Keratinocyte (primary cell): ENCODE data around the gene PTPN5. TPM values are rescaled to one million over a fixed set of nuclear protein-coding genes. Genes with fewer than 3 reads are reported as not detected.

Experiments
- DNase-seq: peaks from one replicate; pipeline ENCODE4 v3.0.0-alpha.2; 2011; ENCODE audit warnings: low read depth, missing footprints, low spot score
- FAIRE-seq: peaks from 2 replicates; lab custom pipeline; 2011; peaks lifted over from hg19 to GRCh38; lab: Jason Lieb, UNC
- H2AFZ ChIP-seq: 2 replicates; pipeline ENCODE4 v1.6.0; 2012; ENCODE audit warnings: low read length, control low read depth, inconsistent platforms; ENCODE audit not compliant: control insufficient read depth
- H3K27ac ChIP-seq: 2 replicates; pipeline ENCODE4 v1.5.1; 2011; ENCODE audit warnings: low read length; ENCODE audit not compliant: control insufficient read depth, insufficient read depth
- H3K27me3 ChIP-seq: 3 replicates; pipeline ENCODE4 v1.6.0; 2011; ENCODE audit warnings: low read length; ENCODE audit not compliant: control insufficient read depth, insufficient read depth; ENCODE audit errors: extremely low read depth
- H3K36me3 ChIP-seq, 2 experiments: 2 replicates in 1 of 2; 3 replicates in 1 of 2; pipeline ENCODE4 v1.5.1; 2011; ENCODE audit warnings: low read length in 2 of 2, mild to moderate bottlenecking in 1 of 2; ENCODE audit not compliant: control insufficient read depth in 2 of 2, insufficient read depth in 2 of 2; ENCODE audit errors: extremely low read depth in 1 of 2
- H3K4me1 ChIP-seq: 3 replicates; pipeline ENCODE4 v1.5.1; 2011; ENCODE audit warnings: low read length; ENCODE audit not compliant: control insufficient read depth, insufficient read depth; ENCODE audit errors: extremely low read depth
- H3K4me2 ChIP-seq: 3 replicates; pipeline ENCODE4 v1.6.0; 2011; ENCODE audit warnings: low read depth, low read length; ENCODE audit not compliant: control insufficient read depth, insufficient read depth; ENCODE audit errors: extremely low read depth
- H3K4me3 ChIP-seq, 3 experiments: fragments of 200-600 bp in 1 of 3; sonication (generic) in 1 of 3; 2 replicates in 2 of 3; 3 replicates in 1 of 3; pipeline ENCODE4 v1.5.1; 2011 to 2016; ENCODE audit warnings: low read length in 3 of 3, mild to moderate bottlenecking in 3 of 3, control low read depth in 2 of 3, inconsistent platforms in 1 of 3, low read depth in 1 of 3, mixed read lengths in 1 of 3, mixed run types in 1 of 3, moderate library complexity in 1 of 3; ENCODE audit not compliant: control insufficient read depth in 2 of 3, insufficient read depth in 2 of 3; ENCODE audit errors: extremely low read depth in 1 of 3
- H3K79me2 ChIP-seq: 2 replicates; pipeline ENCODE4 v1.6.0; 2012; ENCODE audit warnings: low read length; ENCODE audit not compliant: control insufficient read depth, insufficient read depth
- H3K9ac ChIP-seq: 3 replicates; pipeline ENCODE4 v1.6.0; 2011; ENCODE audit warnings: low read length; ENCODE audit not compliant: control insufficient read depth, insufficient read depth; ENCODE audit errors: extremely low read depth
- H3K9me1 ChIP-seq: 3 replicates; pipeline ENCODE4 v1.6.0; 2011; ENCODE audit warnings: low read length; ENCODE audit not compliant: control insufficient read depth, insufficient read depth; ENCODE audit errors: extremely low read depth
- H3K9me3 ChIP-seq: 2 replicates; pipeline ENCODE4 v1.5.1; 2012; ENCODE audit warnings: low read depth, low read length; ENCODE audit not compliant: control insufficient read depth
- H4K20me1 ChIP-seq: 3 replicates; pipeline ENCODE4 v1.6.0; 2011; ENCODE audit warnings: low read length; ENCODE audit not compliant: control insufficient read depth, insufficient read depth; ENCODE audit errors: extremely low read depth
- CTCF ChIP-seq, 3 experiments: IDR thresholded peaks in 1 of 3; conservative IDR thresholded peaks in 1 of 3; optimal IDR thresholded peaks in 1 of 3; 2 replicates in 2 of 3; 3 replicates in 1 of 3; pipeline versions ENCODE3 to v1.5.1; 2011; ENCODE audit warnings: low read length in 3 of 3, mild to moderate bottlenecking in 3 of 3, moderate library complexity in 2 of 3, control low read depth in 1 of 3, inconsistent platforms in 1 of 3; ENCODE audit not compliant: insufficient read depth in 2 of 3; ENCODE audit errors: extremely low read depth in 1 of 3
- EZH2 ChIP-seq: IDR thresholded peaks from one replicate; pipeline ENCODE4 v1.6.1; 2012; ENCODE audit warnings: inconsistent platforms, mild to moderate bottlenecking, low read length, moderate library complexity
- dilution Hi-C: fragments of 300-500 bp; cut with MboI; formaldehyde crosslinking; loops from one replicate; pipeline ENCODE4 v1.7.0; 2020; ENCODE audit warnings: low sequenced_read_pairs; ENCODE audit not compliant: extremely low pct_ligation_motif_present
- polyA plus RNA-seq, 5 experiments: library from polyadenylated mRNA; depleted of rRNA in 3 of 5; stranded (reverse) in 3 of 5; stranded (forward) in 1 of 5; unstranded in 1 of 5; fragments of >200 nt; gene quantifications; 1 replicate in 1 of 5; 2 replicates in 3 of 5; 3 replicates in 1 of 5; pipeline versions ENCODE4 v1.2.1 to v1.2.3, GENCODE V29; 2011 to 2012; ENCODE audit warnings: missing spikeins in 2 of 5, low read depth in 1 of 5, low replicate concordance in 1 of 5

The PTPN5 gene
- polyA plus RNA-seq, 1 donor (not counting 4 experiments of a cell fraction or from before 2014, with no cell fraction given), result not detected

- DNase-seq, result no peak
- no peaks in the 10 kb centered on the region for H3K36me3 ChIP-seq
- TF ChIP-seq EZH2 (no peak), CTCF (optimal IDR thresholded peaks at IDR 0.05 in 1 of 3, IDR thresholded peaks at IDR 0.05 in 1 of 3, conservative IDR thresholded peaks at IDR 0.05 in 1 of 3; ENCODE audit: extremely low read depth in 1 of 3, insufficient read depth in 2 of 3, low read length in 3 of 3) (no peak)
- H4K20me1 ChIP-seq, result no peaks in the 10 kb centered on the region
- H3K4me1 ChIP-seq, result no peaks in the 10 kb centered on the region
- no peaks in the 10 kb centered on the region for H3K79me2 ChIP-seq
- FAIRE-seq, result no peak
- dilution Hi-C loops, result no loop called here
- no peak overlapping the region for H3K4me3 ChIP-seq
- no peaks in the 10 kb centered on the region for H3K9me1 ChIP-seq
- no peak overlapping the region for H3K4me2 ChIP-seq
- no peak overlapping the region for H2AFZ ChIP-seq
- H3K27me3 ChIP-seq, result no peaks in the 10 kb centered on the region
- no peak overlapping the region for H3K9ac ChIP-seq
- no peaks in the 10 kb centered on the region for H3K9me3 ChIP-seq
- H3K27ac ChIP-seq, result no peak overlapping the region
These were observed 77.8 kb downstream of the PTPN5 start for GRCh38 chr11:18713646-18714442.

GRCh38 chr11:18710545-18710944 is 81.1 kb downstream of the PTPN5 start:
- H3K4me3 ChIP-seq, result no peak overlapping the region
- no peak for TF ChIP-seq CTCF (optimal IDR thresholded peaks at IDR 0.05 in 1 of 3, IDR thresholded peaks at IDR 0.05 in 1 of 3, conservative IDR thresholded peaks at IDR 0.05 in 1 of 3; ENCODE audit: extremely low read depth in 1 of 3, insufficient read depth in 2 of 3, low read length in 3 of 3)
- peaks cover 22% of the 10 kb centered on the region for H3K27me3 ChIP-seq
- H3K79me2 ChIP-seq, result no peaks in the 10 kb centered on the region
- H3K9me3 ChIP-seq, result no peaks in the 10 kb centered on the region
- FAIRE-seq (no peak), DNase-seq (no peak)
- no peak overlapping the region for H3K9ac ChIP-seq
- H2AFZ ChIP-seq, result no peak overlapping the region
- H3K4me2 ChIP-seq, result no peak overlapping the region
- dilution Hi-C loops, result no loop called here
- H3K27ac ChIP-seq, result no peak overlapping the region
- no peaks in the 10 kb centered on the region for H3K9me1 ChIP-seq
- H3K4me1 ChIP-seq, result peaks cover 3% of the 10 kb centered on the region
- no peaks in the 10 kb centered on the region for H4K20me1 ChIP-seq
- no peaks in the 10 kb centered on the region for H3K36me3 ChIP-seq
